Measurements from ENCODE around the gene A4GALT. TPM values are rescaled to one million over a fixed set of nuclear protein-coding genes. Genes with fewer than 3 reads are reported as not detected.

Gene A4GALT
- total RNA-seq, 1 experiment from 2014 or later, result 3.4 TPM

- no peak overlapping the region for H4K8ac ChIP-seq (replicated peaks; ENCODE audit: insufficient read length, low read depth, low read length)
- H2BK5ac ChIP-seq (ENCODE audit: insufficient read length, low read length), result no peak overlapping the region
- no peak overlapping the region for H2BK20ac ChIP-seq (ENCODE audit: low read depth, low read length, poor library complexity, severe bottlenecking)
- no peak overlapping the region for H2AK5ac ChIP-seq (ENCODE audit: insufficient read length, low read length)
- Mint-ChIP-seq H3K4me3 (no peak overlapping the region; a peak in 1 of 5 replicates), H3K4me1 (0 out of 4 replicates have a peak, but pooled peaks cover 0 to 2% of the 10 kb centered on the region in 2 experiments), H3K9me3 (peaks cover 12 to 15% of the 10 kb centered on the region in 2 experiments), H3K27ac (no peak overlapping the region; a peak in 1 of 7 replicates), H3K36me3 (ENCODE audit: insufficient read depth in 1 of 3, low read depth in 3 of 3) (no peaks in the 10 kb centered on the region; a peak in 3 of 7 replicates), H3K27me3 (ENCODE audit: low read depth) (peaks cover 22% of the 10 kb centered on the region)
- H3K9ac ChIP-seq (ENCODE audit: extremely low read depth, insufficient read length, low read length), result no peak overlapping the region
- H3K56ac ChIP-seq (ENCODE audit: insufficient read length, low read depth, low read length), result no peak overlapping the region
- H3K4ac ChIP-seq (ENCODE audit: low read depth, low read length), result no peak overlapping the region
- H3K4me1 ChIP-seq (ENCODE audit: insufficient read depth, low read length), result no peaks in the 10 kb centered on the region
- H3K23ac ChIP-seq (ENCODE audit: insufficient read length, low read depth, low read length), result no peak overlapping the region
- no peak overlapping the region for H3K4me2 ChIP-seq (ENCODE audit: insufficient read depth, insufficient read length, low read length)
- H3K14ac ChIP-seq (ENCODE audit: insufficient read depth, low read length), result no peak overlapping the region
- no peak overlapping the region for H2BK15ac ChIP-seq (ENCODE audit: low read depth, low read length)
- no peak overlapping the region for H2BK120ac ChIP-seq (ENCODE audit: low read depth, low read length, poor library complexity, severe bottlenecking)
- H4K5ac ChIP-seq (ENCODE audit: insufficient read length, low read depth, low read length), result no peak overlapping the region
- no peak overlapping the region for H3T11ph ChIP-seq (ENCODE audit: low read length)
- no peak overlapping the region for H3K18ac ChIP-seq (ENCODE audit: insufficient read length, low read depth, low read length)
- H2BK12ac ChIP-seq (ENCODE audit: insufficient read length, low read depth, low read length), result no peak overlapping the region
- no peak overlapping the region for H4K91ac ChIP-seq (ENCODE audit: insufficient read length, low read depth, low read length)
- no peaks in the 10 kb centered on the region for H3K27me3 ChIP-seq (ENCODE audit: insufficient read depth, low read length)
- no peak overlapping the region for H2AFZ ChIP-seq (ENCODE audit: low read length)
- H3K79me2 ChIP-seq (ENCODE audit: insufficient read depth, low read length), result no peaks in the 10 kb centered on the region
- H4K20me1 ChIP-seq (ENCODE audit: control insufficient read depth, insufficient read depth, insufficient read length), result no peaks in the 10 kb centered on the region
- H3K9me3 ChIP-seq (ENCODE audit: control insufficient read depth, low read depth, low read length), result no peaks in the 10 kb centered on the region
- no peak overlapping the region for H3K27ac ChIP-seq (ENCODE audit: insufficient read length, low read depth, low read length)
- TF ChIP-seq CTCF (conservative IDR thresholded peaks at IDR 0.05), result no peak
- H3K23me2 ChIP-seq (ENCODE audit: insufficient read length, low read depth, low read length, poor library complexity, severe bottlenecking), result no peaks in the 10 kb centered on the region
- no peak for DNase-seq
- no CpG with 5 or more reads among the region's 8 CpGs for WGBS (ENCODE audit: extremely low coverage, insufficient read length, low lambda C conversion rate)
- no peaks in the 10 kb centered on the region for H3K79me1 ChIP-seq (ENCODE audit: insufficient read depth, low read depth, low read length, poor library complexity, severe bottlenecking)
Observed at GRCh38 chr22:42680648-42681047, 40.0 kb downstream of the A4GALT start.
